Nasal cavity respiratory epithelium epithelial cell of viscerocranial mucosa (primary cell): ENCODE data around the gene GPC6. TPM values are rescaled to one million over a fixed set of nuclear protein-coding genes. Genes with fewer than 3 reads are reported as not detected.

Experiments
- total RNA-seq: library from RNA; depleted of rRNA; stranded (reverse); fragments of >200 nt; gene quantifications from 2 replicates; pipeline ENCODE4 v1.2.3, GENCODE V29; 2014

Gene GPC6
- total RNA-seq = 0.34 and 20.2 TPM in 2 replicates

GRCh38 chr13:93226623-93227279 is at the start of gene GPC6:
GPC6 (plus strand) TSS chr13:93226807.

